ENCODE measurements around the gene LRRC32. TPM values are rescaled to one million over a fixed set of nuclear protein-coding genes. Genes with fewer than 3 reads are reported as not detected.

LRRC32 gene
- total and polyA plus RNA-seq, 4 donors = 38.3 to 159 (median 85.2) TPM

DNA sequence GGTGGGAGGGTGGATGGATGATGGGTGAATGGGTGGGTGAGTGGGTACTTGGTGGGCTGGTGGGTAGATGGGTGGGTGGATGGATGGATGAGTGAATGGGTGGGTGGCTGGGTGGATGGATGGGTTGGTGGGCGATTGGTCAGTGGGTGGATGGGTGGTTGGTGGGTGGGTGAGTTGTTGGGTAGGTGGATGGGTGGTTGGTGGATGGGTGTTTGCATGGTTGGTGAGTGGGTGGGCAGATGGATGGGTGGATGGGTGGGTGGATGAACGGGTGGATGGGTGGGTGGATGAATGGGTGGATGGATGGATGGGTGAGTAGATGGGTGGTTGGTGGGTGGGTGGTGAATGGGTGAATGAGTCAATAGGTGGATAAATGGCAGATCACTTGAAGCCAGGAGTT lies 43.0 kb upstream of the LRRC32 start:
- H3K36me3 ChIP-seq (ENCODE audit: control insufficient read depth in 4 of 4, insufficient read depth in 4 of 4, low read length in 4 of 4) = no peaks in the 10 kb centered on the region
- DNase-seq = no peak
- no peaks in the 10 kb centered on the region for H3K4me1 ChIP-seq (ENCODE audit: control insufficient read depth in 5 of 5, insufficient read depth in 5 of 5, low read length in 5 of 5)
- 88 to 97% methylated on average over 2 of the region's 2 CpGs for WGBS, 2 donors
- no peaks in the 10 kb centered on the region for H3K9me3 ChIP-seq (ENCODE audit: control insufficient read depth in 4 of 4, insufficient read depth in 3 of 4, low read length in 3 of 4)
- no peak overlapping the region for H3K9ac ChIP-seq (ENCODE audit: insufficient read depth in 1 of 2, low read length in 2 of 2)
- H3K4me3 ChIP-seq = no peak overlapping the region
- no peaks in the 10 kb centered on the region for H3K27me3 ChIP-seq (ENCODE audit: control insufficient read depth in 3 of 3, insufficient read depth in 3 of 3, low read length in 2 of 3)
- ATAC-seq (ENCODE audit: insufficient read depth, low FRiP score) = no peak
- no peak overlapping the region for H3K27ac ChIP-seq (ENCODE audit: low read depth in 1 of 2, low read length in 1 of 2)
- TF ChIP-seq, protein P1, sequence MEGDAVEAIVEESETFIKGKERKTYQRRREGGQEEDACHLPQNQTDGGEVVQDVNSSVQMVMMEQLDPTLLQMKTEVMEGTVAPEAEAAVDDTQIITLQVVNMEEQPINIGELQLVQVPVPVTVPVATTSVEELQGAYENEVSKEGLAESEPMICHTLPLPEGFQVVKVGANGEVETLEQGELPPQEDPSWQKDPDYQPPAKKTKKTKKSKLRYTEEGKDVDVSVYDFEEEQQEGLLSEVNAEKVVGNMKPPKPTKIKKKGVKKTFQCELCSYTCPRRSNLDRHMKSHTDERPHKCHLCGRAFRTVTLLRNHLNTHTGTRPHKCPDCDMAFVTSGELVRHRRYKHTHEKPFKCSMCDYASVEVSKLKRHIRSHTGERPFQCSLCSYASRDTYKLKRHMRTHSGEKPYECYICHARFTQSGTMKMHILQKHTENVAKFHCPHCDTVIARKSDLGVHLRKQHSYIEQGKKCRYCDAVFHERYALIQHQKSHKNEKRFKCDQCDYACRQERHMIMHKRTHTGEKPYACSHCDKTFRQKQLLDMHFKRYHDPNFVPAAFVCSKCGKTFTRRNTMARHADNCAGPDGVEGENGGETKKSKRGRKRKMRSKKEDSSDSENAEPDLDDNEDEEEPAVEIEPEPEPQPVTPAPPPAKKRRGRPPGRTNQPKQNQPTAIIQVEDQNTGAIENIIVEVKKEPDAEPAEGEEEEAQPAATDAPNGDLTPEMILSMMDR (IDR thresholded peaks at IDR 0.05; ENCODE audit: control extremely low read depth, extremely low read depth) = no peak

DNA sequence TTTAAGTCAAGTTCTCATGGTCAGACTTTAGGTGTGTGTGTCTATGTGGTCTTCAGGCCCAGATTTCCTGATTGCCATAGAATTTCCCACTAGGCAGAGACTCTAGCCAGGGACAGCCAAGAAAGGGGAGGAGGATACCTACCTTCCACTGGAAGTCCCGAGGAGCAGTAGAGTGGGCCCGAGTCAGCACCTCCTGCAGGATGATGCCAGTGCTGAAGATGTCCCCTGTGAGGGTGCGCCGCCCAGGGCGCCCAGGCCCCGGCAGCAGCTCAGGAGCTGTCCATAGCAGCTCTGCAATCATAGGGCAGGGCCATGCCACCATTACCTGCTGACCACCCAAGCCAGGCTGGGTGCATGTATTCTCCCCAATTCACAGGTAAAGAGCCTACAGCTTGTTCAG lies 41.6 kb upstream of the LRRC32 start:
- DNase-seq (no peak), ATAC-seq (ENCODE audit: insufficient read depth, low FRiP score) (no peak)
- Histone ChIP-seq H3K4me1 (ENCODE audit: control insufficient read depth in 5 of 5, insufficient read depth in 5 of 5, low read length in 5 of 5) (no peaks in the 10 kb centered on the region), H3K9me3 (ENCODE audit: control insufficient read depth in 4 of 4, insufficient read depth in 3 of 4, low read length in 3 of 4) (no peaks in the 10 kb centered on the region), H3K4me3 (no peak overlapping the region), H3K27ac (ENCODE audit: low read depth in 1 of 2, low read length in 1 of 2) (no peak overlapping the region), H3K27me3 (ENCODE audit: control insufficient read depth in 3 of 3, insufficient read depth in 3 of 3, low read length in 2 of 3) (no peaks in the 10 kb centered on the region), H3K36me3 (ENCODE audit: control insufficient read depth in 4 of 4, insufficient read depth in 4 of 4, low read length in 4 of 4) (no peaks in the 10 kb centered on the region), H3K9ac (ENCODE audit: insufficient read depth in 1 of 2, low read length in 2 of 2) (no peak overlapping the region)
- 87 to 96% methylated on average over 6 of the region's 6 CpGs for WGBS, 2 donors
- TF ChIP-seq, protein P1 (IDR thresholded peaks at IDR 0.05; ENCODE audit: control extremely low read depth, extremely low read depth) = no peak

DNA sequence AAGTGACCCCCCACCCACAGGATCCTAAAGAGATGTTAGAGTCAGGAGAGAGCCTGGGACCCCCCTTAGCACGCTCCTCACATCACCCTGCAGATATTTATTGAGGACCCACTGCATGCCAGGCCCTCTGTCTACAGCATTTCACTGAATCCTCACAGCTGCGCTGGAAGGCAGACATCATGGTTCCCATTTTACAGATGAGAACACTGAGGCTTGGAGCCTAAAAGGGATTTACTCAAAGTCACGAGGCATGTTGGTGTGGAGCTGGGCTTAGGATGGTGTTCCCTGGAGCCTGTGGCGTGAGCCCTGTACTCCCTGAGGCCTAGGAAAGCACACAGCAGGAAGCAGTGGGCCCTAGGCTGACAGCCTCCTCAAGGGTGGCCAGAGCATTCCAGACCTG lies 39.2 kb upstream of the LRRC32 start:
- H3K9me3 ChIP-seq (ENCODE audit: control insufficient read depth in 4 of 4, insufficient read depth in 3 of 4, low read length in 3 of 4) = peaks cover 0 to 4% (median 2%) of the 10 kb centered on the region in 4 donors
- H3K36me3 ChIP-seq (ENCODE audit: control insufficient read depth in 4 of 4, insufficient read depth in 4 of 4, low read length in 4 of 4) = no peaks in the 10 kb centered on the region
- H3K27me3 ChIP-seq (ENCODE audit: control insufficient read depth in 3 of 3, insufficient read depth in 3 of 3, low read length in 2 of 3) = no peaks in the 10 kb centered on the region
- ATAC-seq (ENCODE audit: insufficient read depth, low FRiP score) (no peak), DNase-seq (no peak)
- H3K27ac ChIP-seq (ENCODE audit: low read depth in 1 of 2, low read length in 1 of 2) = no peak overlapping the region
- H3K4me1 ChIP-seq (ENCODE audit: control insufficient read depth in 5 of 5, insufficient read depth in 5 of 5, low read length in 5 of 5) = no peaks in the 10 kb centered on the region
- no peak overlapping the region for H3K4me3 ChIP-seq
- H3K9ac ChIP-seq (ENCODE audit: insufficient read depth in 1 of 2, low read length in 2 of 2) = no peak overlapping the region
- TF ChIP-seq, protein P1 (IDR thresholded peaks at IDR 0.05; ENCODE audit: control extremely low read depth, extremely low read depth) = no peak
- 82 to 94% methylated on average over 4 of the region's 4 CpGs for WGBS, 2 donors

DNA sequence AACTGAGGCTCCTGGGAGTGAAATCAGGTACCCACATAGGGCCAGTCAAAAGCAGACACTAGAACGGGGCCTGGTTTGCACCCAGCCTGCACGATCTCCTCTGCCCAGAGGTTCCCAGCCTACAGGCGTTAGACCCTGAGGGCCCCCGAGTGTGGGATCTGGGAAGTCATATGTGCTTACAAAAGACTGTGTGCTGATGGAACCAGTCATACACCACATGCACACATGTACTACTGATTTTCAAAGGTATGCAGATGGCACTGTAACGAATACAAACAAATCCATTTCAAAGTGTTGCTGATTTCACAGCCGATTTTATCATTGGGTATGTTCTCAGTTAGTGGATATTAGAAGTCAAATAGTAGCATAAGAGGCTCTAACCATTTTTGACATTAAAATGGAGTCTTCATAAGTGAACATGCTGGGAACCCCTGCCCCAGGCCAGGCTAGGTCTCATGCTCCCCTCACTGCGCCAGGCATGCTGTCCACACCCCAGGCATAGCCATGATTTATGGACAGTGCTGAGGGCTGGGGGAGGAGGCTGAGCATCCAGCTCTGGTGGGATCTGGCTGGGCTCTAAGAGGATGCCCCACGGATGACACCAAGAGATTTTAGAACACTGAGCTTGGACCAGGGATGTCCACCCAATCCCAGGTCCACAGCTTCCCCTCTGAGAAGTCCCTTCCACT lies 38.6 kb upstream of the LRRC32 start:
- no peak for ATAC-seq (ENCODE audit: insufficient read depth, low FRiP score)
- 88 to 91% methylated on average over 8 of the region's 8 CpGs for WGBS, 2 donors

More for the DNA sequence above, 38.6 kb upstream of the LRRC32 start:
- Histone ChIP-seq H3K9ac (ENCODE audit: insufficient read depth in 1 of 2, low read length in 2 of 2) (no peak overlapping the region), H3K27ac (ENCODE audit: low read depth in 1 of 2, low read length in 1 of 2) (no peak overlapping the region), H3K27me3 (ENCODE audit: control insufficient read depth in 3 of 3, insufficient read depth in 3 of 3, low read length in 2 of 3) (no peaks in the 10 kb centered on the region), H3K9me3 (ENCODE audit: control insufficient read depth in 4 of 4, insufficient read depth in 3 of 4, low read length in 3 of 4) (peaks cover 0 to 4% (median 2%) of the 10 kb centered on the region in 4 donors), H3K4me3 (no peak overlapping the region), H3K4me1 (ENCODE audit: control insufficient read depth in 5 of 5, insufficient read depth in 5 of 5, low read length in 5 of 5) (no peaks in the 10 kb centered on the region), H3K36me3 (ENCODE audit: control insufficient read depth in 4 of 4, insufficient read depth in 4 of 4, low read length in 4 of 4) (no peaks in the 10 kb centered on the region)
- TF ChIP-seq, protein P1 (IDR thresholded peaks at IDR 0.05; ENCODE audit: control extremely low read depth, extremely low read depth) = no peak
- no peak for DNase-seq
